ENCODE data around the gene VEGFB.

Gene VEGFB

DNA sequence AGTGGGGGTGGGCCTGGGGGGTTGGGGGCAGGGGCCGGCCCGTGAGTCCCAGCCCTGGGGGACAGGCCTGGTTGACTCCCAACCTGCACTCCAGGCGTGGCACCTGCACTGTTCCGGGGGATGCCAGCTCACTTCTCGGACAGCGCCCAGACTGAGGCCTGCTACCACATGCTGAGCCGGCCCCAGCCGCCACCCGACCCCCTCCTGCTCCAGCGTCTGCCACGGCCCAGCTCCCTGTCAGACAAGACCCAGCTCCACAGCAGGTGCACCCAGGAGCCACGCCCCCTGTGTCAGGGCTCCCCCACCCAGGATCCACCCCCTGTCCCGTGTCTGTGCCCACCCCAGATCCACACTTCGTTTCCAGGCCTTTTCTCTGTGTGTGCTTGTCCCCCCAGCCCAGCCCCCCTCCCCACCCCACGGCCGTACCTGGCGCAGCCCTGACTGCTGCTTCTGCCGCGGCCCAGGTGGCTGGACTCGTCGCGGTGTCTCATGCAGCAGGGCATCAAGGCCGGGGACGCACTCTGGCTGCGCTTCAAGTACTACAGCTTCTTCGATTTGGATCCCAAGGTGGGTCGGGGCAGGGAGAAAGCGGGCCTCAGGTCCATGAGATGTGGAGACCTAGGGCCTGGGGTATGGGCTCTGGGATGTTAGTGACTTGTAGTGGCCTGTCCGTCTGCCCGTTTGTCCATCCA, 23.1 kb upstream of the VEGFB start:
- no peak for DNase-seq

DNA sequence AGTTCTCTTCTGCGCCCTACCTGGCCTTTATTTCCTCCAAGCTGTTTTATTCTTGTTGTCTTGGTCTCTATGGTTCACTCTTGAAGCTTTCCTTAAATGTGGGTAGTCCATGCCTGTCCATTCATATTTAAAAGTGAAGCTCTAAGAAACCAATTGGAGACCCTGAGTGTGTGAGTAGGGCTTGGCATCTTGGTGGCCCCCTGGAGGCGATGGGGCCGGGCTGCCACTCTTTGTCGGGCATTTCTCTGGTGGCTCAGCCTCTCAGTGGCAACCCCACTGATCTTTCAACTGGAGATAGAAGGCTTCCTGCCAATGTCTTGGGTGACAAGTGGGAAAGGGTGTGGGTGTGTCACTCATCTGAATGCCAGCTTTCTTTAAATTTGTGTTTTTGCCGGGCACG, 17.5 kb upstream of the VEGFB start:
- no peak for DNase-seq

DNA sequence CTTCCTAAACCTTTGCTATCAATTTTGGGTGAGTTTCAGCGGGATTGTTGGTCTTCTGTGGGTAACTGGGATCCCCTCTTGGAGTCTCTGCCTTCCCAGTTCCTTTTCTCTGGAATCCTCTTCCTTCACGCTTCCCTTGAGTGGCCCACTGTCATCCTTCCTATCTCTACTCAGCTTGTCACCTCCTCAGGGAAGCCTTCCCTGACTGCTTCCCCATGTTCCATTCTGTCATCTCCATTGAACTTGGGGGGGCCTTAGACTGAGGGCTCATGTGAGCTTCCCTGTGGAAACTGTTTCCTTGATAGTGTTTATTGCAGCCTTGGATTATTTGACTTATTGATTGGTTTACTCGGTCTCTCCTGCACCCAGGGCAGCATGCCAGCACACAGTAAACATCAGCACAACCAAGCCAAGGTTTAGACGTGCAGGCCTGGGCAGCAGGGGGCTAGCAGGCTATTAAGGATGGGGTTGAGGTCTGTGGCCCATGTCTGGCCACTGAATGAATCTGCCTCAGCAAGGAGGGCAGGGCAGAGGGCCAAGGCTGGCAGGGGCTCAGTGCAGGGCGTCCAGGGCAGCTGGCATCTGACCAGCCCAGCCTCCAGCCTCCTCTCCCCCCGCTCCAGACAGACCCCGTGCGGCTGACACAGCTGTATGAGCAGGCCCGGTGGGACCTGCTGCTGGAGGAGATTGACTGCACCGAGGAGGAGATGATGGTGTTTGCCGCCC, 15.6 kb upstream of the VEGFB start:
- no peak for DNase-seq

DNA sequence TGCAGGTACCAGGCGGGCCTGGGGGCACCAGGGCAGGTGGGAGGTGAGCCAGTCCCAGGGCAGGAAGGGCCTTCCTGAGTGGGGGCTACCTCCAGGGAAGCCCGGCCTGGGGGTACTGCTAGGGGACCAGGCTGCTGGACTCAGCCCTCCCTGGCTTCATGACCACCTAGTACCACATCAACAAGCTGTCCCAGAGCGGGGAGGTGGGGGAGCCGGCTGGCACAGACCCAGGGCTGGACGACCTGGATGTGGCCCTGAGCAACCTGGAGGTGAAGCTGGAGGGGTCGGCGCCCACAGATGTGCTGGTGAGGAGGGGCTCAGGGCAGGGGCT, 15.1 kb upstream of the VEGFB start:
- no peak for DNase-seq

DNA sequence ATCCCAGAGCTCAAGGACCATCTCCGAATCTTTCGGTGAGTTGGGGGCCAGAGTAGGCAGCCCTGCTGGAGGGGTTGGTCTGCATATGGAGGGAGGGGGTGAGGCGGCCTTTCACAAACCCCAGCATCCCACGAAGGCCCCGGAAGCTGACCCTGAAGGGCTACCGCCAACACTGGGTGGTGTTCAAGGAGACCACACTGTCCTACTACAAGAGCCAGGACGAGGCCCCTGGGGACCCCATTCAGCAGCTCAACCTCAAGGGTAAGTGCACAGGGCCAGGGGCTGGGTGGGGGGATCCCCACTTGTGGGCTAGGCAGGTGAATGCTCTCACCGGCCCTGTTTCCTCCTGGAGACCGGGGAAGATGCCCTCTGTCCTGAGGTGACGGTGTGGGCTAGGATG, 14.6 kb upstream of the VEGFB start:
- no peak for DNase-seq

DNA sequence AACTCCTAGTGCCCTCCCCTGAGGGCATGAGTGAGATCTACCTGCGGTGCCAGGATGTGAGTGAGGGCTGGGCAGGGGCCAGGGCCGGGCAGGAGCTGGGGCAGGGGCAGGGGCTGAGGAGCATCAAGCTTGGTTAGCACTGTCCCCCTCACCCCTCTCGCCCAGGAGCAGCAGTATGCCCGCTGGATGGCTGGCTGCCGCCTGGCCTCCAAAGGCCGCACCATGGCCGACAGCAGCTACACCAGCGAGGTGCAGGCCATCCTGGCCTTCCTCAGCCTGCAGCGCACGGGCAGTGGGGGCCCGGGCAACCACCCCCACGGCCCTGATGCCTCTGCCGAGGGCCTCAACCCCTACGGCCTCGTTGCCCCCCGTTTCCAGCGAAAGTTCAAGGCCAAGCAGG, 14.1 kb upstream of the VEGFB start:
- DNase-seq, result no peak

DNA sequence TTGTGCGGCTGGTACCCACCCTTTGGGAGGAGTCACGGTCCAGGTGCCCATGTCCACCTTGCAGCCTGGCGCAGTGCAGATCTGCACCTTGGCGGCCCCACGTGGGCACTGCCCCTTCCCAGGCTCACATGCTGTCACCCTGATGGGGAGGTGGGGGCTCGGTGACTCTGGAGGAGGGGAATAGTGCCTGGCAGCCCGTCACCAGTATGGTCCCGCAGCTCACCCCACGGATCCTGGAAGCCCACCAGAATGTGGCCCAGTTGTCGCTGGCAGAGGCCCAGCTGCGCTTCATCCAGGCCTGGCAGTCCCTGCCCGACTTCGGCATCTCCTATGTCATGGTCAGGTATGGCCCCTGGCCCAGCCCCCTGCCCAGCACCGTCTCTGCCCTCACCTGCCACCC, 13.6 kb upstream of the VEGFB start:
- DNase-seq, result no peak

DNA sequence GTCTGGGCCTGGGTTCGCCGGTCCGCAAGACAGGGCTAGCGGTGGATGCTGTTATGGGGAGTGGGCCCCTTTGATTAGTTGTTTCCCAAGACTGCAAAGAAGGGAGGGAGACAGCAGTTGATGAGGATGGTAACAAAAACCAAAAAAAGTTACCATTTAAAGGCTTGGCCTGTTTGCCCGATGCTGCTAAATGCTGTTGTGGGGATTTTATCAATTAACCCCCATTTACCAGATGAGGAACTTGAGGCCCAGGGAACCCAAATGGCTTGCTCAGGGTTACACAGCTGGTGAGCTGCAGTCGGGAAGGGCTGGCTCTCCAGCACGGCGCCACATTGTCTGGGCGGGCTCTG, 11.8 kb upstream of the VEGFB start:
- no peak for DNase-seq

DNA sequence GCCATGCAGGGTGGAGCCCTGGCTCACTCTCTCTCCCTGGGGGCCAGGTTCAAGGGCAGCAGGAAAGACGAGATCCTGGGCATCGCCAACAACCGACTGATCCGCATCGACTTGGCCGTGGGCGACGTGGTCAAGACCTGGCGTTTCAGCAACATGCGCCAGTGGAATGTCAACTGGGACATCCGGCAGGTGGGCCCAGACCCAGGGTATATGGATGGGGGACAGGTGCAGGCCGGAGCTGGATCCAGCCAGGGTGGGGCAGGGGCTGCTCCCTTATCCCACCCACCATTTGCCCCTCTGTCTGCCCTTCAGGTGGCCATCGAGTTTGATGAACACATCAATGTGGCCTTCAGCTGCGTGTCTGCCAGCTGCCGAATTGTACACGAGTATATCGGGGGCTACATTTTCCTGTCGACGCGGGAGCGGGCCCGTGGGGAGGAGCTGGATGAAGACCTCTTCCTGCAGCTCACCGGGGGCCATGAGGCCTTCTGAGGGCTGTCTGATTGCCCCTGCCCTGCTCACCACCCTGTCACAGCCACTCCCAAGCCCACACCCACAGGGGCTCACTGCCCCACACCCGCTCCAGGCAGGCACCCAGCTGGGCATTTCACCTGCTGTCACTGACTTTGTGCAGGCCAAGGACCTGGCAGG, 11.3 kb upstream of the VEGFB start:
- DNase-seq, result no peak

DNA sequence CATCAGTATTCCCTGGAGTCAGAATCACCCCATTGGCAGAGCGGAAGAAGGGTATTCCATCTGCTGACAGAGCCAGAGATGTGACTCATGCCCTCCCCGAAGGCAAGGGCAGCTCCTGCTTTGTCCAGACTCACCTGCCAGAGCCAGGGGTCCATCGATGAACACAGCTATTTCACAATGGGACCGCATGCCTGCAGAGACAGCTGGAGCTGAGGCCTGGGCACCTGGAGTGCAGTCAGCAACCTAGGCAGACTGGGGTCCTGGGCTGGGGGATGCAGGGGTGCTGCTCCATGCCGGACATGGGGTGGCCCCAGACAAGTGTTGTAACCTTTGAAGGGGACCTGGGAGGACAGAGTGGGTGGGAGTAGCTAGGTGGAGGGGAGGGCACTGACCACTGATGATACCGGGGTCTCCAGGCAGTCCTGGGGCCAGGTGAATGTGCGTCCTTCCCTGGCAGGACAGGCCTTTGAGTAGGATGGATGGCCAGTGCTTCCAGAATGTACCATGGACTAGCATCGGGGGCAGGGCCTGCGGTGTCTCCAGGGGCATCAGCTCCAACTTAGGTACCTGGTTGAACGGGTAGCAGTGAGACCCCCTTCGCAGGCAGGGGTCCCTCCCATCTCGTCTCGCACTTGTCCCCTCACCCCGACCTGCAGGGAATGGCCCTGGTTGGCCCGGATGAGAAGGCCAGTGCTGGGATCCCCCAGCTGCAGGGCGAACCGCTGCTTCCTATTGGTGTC, 10.1 kb upstream of the VEGFB start:
- no peak for DNase-seq

DNA sequence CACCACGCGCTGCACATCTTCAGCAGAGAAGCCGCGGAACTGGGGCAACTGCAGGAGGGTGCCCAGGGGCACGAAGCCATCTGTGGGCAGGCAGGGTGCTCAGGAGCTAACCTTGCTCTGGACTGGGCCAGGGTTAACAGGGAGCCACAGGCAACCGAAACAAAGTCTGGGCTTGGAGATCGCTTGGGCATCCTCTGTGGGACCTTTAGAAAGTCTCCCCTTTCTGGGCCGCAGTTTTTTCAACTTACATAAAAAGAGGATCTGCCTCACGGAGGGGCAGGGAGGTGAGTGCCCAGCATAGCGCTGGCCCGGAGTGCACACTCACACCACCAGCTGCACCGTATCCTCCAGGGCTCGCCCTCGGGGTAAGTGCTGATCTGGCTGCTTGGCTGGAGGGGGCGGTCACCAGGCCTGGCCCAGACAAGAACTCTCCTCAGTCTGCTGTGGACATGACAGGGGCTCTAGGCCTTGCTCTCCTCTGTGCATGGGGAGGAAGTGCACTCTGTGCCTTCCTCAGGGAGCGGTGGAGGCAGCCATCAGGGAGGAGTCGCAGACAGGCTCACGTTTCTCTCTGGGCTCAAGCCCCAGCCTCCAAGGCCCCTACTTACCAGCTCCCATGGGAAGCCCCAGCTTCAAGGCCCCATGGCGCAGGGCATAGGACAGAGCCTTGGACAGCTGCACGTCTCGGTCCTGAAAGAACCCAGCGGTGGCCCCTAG, 9.3 kb upstream of the VEGFB start:
- DNase-seq, result no peak

DNA sequence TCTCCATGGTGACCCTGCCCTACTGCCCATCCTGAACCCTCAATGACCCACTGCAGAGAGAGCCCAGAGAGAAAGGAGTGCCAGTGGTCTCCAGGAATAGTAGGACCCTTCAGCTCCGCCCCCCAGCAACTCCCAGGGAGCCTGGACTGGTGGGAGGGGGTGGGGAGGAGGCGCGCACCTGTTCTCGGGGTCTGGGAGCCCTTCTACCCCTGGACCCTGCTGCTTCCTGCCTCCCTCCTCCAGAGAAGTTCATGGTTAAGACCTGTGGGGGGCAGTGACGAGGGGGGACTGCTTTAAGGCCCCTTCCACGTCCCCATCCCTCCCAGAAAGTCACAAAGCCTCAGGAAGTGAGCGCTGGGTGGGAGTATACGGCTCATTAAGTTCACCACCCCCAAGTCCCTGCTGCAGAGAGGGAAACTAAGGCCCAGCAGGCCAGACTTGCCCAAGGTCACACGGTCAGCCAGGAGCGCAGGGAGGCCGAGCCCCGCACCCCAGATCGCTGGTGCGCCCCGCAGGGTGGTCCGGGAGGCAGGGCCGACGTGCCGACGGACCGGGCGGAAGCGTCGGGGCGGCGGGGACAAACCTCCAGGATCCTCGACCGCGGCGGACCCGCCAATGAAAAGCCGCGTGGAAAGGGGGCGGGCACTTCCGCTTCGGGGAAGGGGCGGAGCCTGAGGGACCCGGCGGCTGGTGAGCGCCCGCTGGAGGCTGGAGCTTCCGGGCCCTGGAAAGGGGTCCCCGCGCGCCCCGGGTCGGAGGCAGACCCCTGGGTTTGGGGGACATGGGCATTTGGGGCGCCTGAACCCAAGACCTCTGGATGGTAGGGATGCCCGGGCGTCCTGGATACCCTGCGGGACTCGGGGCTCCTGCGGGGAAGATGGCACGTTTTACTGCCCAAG, 8.5 kb upstream of the VEGFB start, which contains the start of the genes NUDT22 and TRPT1:
TSS of gene NUDT22 (plus strand) at position 667 of the 899 bp plus-strand sequence. CDS start 379 bp downstream, outside the sequence.
TSS of gene TRPT1 (minus strand) at position 579 of the 899 bp plus-strand sequence. CDS start at position 253, 326 bp downstream.
- DNase-seq, result peak; percentile 83

DNA sequence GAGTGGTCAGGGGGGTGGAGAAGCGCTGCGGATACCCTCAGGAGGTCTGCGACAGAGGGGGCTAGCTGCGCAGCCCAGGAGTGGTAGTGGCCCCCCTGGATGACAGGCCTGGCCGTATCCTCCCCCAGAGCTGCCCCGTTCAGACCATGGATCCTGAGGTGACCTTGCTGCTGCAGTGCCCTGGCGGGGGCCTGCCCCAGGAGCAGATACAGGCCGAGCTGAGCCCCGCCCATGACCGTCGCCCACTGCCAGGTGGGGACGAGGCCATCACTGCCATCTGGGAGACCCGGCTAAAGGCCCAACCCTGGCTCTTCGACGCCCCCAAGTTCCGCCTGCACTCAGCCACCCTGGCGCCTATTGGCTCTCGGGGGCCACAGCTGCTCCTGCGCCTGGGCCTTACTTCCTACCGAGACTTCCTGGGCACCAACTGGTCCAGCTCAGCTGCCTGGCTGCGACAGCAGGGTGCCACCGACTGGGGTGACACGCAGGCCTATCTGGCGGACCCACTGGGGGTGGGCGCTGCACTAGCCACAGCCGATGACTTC, 7.8 kb upstream of the VEGFB start:
- peak; percentile 52 for DNase-seq

DNA sequence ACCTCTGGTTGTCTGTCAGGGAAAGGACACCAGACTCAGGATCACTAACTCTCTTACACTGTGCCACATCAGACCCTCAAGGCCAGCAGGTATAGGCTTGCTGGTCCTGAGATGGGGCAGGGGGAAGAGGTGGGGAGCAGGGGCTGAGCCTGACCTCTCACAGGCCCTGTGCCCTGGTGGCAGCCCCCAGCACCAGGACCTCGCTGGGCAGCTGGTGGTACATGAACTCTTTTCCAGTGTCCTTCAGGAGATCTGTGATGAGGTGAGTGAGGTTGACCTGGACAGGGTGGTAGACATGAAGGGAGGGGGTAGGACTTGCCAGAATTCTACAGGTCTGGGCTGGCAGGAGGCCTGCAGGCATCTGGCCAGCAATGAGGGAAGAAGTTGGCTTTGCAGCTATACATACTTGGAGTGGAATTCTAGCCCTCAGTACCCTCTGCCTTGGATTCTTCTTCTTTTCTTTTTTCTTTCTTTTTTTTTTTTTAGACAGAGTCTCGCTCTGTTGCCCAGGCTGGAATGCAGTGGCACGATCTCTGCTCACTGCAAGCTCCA, 6.9 kb upstream of the VEGFB start:
- DNase-seq, result no peak

DNA sequence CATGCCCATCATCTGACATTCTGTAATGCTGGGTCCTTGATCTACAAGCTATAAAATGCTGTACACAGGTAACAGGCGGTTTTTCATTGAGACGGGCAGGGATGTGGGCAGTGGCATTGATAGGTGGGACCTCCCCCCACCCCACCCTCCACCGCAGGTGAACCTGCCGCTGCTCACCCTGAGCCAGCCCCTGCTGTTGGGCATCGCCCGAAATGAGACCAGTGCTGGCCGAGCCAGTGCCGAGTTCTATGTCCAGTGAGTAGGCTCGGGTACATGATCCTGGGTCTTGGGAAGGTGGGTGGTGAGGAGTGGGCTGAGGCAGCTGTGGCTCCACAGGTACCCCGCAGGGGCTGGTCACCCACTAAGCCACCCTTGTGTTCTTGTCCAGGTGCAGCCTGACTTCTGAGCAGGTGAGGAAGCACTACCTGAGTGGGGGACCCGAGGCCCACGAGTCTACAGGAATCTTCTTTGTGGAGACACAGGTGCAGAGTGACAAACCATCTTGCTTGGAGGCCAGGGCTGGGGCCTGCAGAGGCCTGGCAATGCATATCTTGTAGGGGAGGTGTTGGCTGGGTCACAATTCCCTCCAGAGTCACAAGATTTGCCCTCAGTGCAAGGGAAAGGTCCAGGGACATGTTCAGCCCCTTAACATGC, 5.2 kb upstream of the VEGFB start:
- no peak for DNase-seq

DNA sequence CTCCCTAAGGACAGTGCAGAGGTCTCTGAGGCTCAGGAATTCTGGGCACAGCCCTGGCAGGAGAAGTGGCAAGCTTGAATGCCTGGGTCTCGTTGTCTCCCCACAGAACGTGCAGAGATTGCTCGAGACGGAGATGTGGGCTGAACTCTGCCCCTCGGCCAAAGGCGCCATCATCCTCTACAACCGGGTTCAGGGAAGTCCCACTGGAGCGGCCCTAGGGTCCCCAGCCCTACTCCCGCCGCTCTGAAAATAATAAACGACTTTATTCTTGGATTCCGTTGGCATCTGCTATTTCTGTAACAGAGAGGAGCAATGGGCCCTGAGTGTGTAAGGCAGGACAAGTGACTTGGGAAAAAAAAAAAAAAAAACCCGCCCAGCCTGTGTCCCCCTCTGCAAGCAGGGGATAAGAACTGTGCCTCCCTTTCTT, 4.6 kb upstream of the VEGFB start:
- DNase-seq, result no peak

DNA sequence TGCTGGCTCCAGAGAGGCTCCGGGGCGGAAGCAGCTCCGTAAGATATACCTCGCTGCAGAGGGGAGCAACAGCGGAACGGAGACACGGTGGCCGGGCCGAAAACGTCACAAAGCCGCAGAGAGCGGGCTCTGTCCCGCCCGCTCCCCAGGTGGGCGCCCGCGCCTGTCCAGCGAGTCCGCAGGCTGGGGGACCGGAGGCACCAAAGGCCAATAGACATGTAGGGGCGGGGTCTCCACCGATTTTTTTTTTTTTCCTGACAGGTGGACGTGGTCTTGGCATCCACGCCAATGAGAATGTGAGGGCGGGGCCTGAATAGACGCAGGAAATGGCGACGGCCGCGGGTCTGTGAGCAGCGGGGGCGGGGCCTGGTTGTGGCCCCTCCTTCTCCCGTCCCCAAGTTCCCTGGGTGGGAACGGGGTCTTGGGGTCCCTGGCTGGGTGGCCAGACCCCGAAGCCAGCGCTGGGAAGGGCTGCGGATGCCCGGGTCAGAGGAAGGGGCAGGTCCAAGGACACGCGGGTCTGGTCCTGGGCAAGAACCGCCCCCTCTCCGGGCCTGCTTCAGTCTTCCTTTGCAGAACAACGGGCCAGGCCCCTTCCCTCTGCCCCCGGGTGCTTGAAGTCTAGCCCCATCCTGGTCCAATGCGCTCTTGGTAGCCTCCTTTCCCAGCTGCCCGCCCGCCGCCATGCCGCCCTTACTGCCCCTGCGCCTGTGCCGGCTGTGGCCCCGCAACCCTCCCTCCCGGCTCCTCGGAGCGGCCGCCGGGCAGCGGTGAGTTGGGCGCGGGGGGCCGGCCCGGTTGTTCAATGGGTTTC, 4.0 kb upstream of the VEGFB start, which contains the start of gene DNAJC4:
TSS of gene DNAJC4 (plus strand) at position 378 of the 814 bp plus-strand sequence. CDS start at position 685, 307 bp downstream.
- peak; percentile 91 for DNase-seq

DNA sequence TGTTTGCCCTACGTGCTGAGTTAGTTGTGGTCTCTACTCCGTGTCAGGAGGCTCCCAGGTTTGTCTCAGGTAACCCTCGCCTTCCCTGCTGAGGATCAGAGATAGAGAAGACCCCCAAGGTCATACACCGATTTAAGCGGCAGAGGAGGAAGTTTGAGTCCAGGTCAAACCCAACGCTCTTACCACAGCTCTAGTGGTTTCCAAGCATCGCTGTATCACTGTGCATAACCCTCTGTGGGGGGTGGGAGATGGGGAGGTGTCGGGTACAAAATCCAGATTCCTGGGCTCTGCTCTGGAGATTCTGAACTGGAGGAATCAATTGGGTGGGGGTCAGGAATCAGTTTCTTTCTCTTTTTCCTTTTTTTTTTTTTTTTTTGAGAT, 3.4 kb upstream of the VEGFB start:
- no peak for DNase-seq

DNA sequence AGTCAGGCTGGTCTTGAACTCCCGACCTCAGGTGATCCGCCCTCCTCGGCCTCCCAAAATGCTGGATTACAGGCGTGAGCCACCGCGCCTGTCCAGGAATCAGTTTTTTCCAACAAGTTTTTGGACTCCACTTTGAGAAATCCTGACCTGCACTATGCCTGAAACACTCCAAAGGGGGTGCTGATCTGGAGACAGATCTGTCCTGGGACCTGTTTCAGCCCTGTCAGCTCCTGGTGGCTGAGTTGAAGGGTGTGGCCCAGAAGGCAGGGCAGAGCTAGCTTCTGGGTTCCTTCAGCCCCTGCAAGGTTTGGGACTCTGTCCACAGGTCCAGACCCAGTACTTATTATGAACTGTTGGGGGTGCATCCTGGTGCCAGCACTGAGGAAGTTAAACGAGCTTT, 2.8 kb upstream of the VEGFB start:
- DNase-seq, result no peak

Data from NCI-H2171 treated with DMSO at 0.1 percent for 48 hours (cell line).